PFSK-1 (cell line): ENCODE measurements around the gene LGALS9B. TPM values are rescaled to one million over a fixed set of nuclear protein-coding genes. Genes with fewer than 3 reads are reported as not detected.
"Not testable (repeated sequence)": the region's sequence is repeated elsewhere in the genome, so short reads cannot be mapped to it uniquely, and the experiment has no call there.

Experiments used
- FOXP2 ChIP-seq: optimal IDR thresholded peaks from 2 replicates; pipeline ENCODE3; 2011; ENCODE audit warnings: borderline replicate concordance, control low read depth, inconsistent platforms; ENCODE audit not compliant: insufficient read depth; ENCODE audit errors: extremely low read length, extremely low read depth
- POLR2AphosphoS5 ChIP-seq: IDR thresholded peaks from 2 replicates; pipeline ENCODE4 v1.6.1; 2012; ENCODE audit warnings: low read depth, mild to moderate bottlenecking, control low read depth, low read length, moderate library complexity
- polyA plus RNA-seq: library from polyadenylated mRNA; unstranded; fragments of >200 nt; gene quantifications from one replicate; pipeline ENCODE4 v1.2.1, GENCODE V29; 2012; ENCODE audit warnings: low read depth, missing spikeins; ENCODE audit not compliant: insufficient read length
- TF ChIP-seq, protein P1 (sequence below), 2 experiments: IDR thresholded peaks; 2 replicates each; pipeline versions ENCODE4 v1.6.1 to v1.8.0; 2011 to 2012; ENCODE audit warnings: low read depth in 2 of 2, low read length in 2 of 2, control low read depth in 1 of 2, inconsistent platforms in 1 of 2, mild to moderate bottlenecking in 1 of 2, moderate library complexity in 1 of 2; ENCODE audit not compliant: insufficient read depth in 1 of 2

LGALS9B gene
- not detected for polyA plus RNA-seq

DNA sequence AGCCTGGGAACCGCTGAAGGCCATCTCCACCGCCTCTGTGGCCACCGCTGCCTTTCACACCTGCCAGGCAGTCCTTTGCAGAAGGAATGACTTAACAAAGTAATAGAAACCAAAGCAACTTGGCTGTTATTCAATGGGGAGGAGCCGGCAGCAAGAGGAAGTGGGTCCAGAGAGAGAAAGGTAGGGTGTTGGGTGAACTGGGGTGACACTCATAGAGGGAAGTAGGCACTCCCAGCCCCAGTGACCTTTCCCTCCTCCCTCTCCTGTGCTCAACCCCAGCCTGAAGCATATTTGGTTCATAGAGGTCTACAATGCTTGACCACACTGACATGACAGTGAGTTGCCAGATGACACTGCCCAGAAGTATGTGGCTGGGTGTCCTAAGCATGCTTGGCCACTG is at the start of gene LGALS9B:
LGALS9B (minus strand) TSS at position 93 of the 400 bp plus-strand sequence; CDS start at position 24, 69 bp downstream.
- TF ChIP-seq, protein P1, sequence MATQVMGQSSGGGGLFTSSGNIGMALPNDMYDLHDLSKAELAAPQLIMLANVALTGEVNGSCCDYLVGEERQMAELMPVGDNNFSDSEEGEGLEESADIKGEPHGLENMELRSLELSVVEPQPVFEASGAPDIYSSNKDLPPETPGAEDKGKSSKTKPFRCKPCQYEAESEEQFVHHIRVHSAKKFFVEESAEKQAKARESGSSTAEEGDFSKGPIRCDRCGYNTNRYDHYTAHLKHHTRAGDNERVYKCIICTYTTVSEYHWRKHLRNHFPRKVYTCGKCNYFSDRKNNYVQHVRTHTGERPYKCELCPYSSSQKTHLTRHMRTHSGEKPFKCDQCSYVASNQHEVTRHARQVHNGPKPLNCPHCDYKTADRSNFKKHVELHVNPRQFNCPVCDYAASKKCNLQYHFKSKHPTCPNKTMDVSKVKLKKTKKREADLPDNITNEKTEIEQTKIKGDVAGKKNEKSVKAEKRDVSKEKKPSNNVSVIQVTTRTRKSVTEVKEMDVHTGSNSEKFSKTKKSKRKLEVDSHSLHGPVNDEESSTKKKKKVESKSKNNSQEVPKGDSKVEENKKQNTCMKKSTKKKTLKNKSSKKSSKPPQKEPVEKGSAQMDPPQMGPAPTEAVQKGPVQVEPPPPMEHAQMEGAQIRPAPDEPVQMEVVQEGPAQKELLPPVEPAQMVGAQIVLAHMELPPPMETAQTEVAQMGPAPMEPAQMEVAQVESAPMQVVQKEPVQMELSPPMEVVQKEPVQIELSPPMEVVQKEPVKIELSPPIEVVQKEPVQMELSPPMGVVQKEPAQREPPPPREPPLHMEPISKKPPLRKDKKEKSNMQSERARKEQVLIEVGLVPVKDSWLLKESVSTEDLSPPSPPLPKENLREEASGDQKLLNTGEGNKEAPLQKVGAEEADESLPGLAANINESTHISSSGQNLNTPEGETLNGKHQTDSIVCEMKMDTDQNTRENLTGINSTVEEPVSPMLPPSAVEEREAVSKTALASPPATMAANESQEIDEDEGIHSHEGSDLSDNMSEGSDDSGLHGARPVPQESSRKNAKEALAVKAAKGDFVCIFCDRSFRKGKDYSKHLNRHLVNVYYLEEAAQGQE (IDR thresholded peaks at IDR 0.05; ENCODE audit: insufficient read depth in 1 of 2, low read depth in 2 of 2, low read length in 2 of 2), result not testable (repeated sequence)
- TF ChIP-seq FOXP2, POLR2AphosphoS5: not testable (repeated sequence)
